COLO668 (cell line): ENCODE results near the gene RFPL1.
A peak's percentile ranks its signal among the peaks of the same experiment; 100 is the strongest.

ENCODE experiments used
- DNase-seq: peaks from one replicate; lab custom pipeline; 2025; ENCODE audit not compliant: unreplicated experiment; lab: John Stamatoyannopoulos, UW

The RFPL1 gene

GRCh38 chr22:29442976-29443375 lies 4.6 kb downstream of the RFPL1 start:
- no peak for DNase-seq

GRCh38 chr22:29443452-29443851 lies 5.1 kb downstream of the RFPL1 start:
- DNase-seq, result no peak

- DNase-seq, result no peak
Measured at GRCh38 chr22:29443861-29444792, 5.7 kb downstream of the RFPL1 start.

- no peak for DNase-seq
Measured at GRCh38 chr22:29445508-29445907, 7.1 kb downstream of the RFPL1 start.

- no peak for DNase-seq
Measured at GRCh38 chr22:29447906-29448305, 9.5 kb downstream of the RFPL1 start.

DNA sequence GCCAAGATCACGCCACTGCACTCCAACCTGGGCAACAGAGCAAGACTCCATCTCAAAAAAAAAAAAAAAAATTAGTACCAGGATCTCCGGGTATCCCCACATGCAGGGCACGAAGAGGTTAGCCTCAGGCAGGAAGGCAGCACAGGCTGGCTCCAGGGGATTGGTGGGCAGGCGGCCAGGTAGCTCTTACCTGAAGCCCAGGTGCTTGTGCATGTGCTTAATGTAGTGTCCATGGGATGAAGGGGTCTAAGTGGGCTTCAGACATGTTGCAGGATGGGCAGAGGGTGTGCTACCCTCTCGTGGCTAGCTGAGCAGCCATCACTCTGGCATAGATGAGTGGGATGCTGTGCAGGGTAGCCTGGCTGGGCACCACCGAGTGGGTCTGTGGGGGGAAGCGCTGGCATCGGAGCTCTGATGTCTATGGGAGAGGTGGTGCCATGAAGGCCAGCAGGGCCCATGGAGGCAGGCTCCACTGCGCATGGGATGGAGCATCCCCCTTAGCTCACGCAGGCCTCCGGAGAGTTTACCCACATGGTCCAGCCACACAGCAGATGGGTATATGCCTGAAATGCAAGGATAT lies 11.0 kb downstream of the RFPL1 start:
- DNase-seq, result no peak

DNA sequence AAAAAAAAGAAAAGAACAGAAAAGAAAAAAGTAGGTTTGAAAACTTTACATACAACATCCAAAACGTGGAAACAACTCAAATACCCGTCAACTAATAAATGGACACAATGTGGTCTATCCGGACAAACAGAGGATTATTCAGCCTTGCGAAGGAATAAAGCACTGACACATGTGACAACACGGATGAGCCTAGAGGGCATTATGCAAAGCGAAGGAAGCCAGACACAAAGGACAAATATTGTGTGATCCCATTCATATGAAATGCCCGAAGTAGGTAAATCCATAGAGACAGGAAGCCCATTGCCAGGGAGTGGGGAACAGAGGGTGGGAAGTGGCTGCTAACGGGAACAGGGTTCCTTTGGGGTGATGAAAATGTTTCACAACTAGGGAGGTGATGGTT lies 11.8 kb downstream of the RFPL1 start:
- DNase-seq, result no peak

- DNase-seq, result no peak
Measured at GRCh38 chr22:29451863-29452262, 13.5 kb downstream of the RFPL1 start.

DNA sequence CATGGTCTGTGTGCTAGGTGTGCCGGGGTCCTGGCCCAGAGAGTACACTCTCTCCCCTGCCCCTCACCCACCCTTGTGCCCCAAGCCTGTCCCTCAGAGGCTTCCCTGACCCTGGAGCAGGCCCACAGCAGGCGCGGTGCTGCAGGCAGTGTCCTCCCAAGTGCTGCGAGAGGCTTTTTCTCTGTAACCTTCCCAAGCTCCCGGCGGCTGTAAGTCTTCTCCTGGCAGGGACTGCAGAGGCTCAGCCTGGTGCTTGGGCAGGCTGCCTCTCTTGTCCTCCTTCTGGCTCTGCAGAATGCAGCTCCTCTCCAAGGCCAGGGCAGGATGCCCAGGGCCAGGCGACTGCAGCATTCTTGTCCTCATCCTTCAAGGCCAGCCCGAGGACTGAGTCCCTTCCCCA lies 15.9 kb downstream of the RFPL1 start:
- DNase-seq, result no peak

DNA sequence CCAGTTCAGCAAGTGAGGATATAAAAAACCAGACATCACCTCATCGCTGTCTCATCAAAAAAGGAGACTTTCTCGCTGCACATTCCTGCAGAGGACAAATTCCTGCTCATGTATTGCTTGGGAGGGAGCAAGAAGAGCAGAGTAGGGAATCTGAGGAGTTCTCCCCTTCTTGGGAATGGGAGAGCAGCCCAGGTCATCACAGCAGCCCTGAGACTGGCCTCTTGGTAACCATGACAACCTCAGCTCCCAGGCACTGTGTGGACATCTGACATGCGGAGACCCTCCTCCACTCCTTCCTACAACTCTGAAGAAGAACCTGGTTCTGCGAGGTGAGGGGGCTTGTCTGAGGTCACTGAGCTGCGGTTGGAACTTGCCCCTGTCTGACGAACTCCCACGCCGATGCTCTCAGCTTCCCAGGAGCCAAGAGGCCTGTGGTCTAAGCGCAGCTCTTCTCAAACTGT lies 17.9 kb downstream of the RFPL1 start:
- DNase-seq, result no peak

- DNase-seq, result peak; percentile 26
Measured at GRCh38 chr22:29457730-29458129, 19.3 kb downstream of the RFPL1 start.

- DNase-seq, result no peak
Measured at GRCh38 chr22:29458551-29458950, 20.2 kb downstream of the RFPL1 start.

GRCh38 chr22:29459773-29460172 lies 21.4 kb downstream of the RFPL1 start:
- DNase-seq, result no peak

GRCh38 chr22:29461263-29461662 lies 22.9 kb downstream of the RFPL1 start:
- no peak for DNase-seq

GRCh38 chr22:29463629-29464028 lies 25.2 kb downstream of the RFPL1 start:
- DNase-seq, result no peak

- DNase-seq, result no peak
Measured at GRCh38 chr22:29464581-29464980, 26.2 kb downstream of the RFPL1 start.

DNA sequence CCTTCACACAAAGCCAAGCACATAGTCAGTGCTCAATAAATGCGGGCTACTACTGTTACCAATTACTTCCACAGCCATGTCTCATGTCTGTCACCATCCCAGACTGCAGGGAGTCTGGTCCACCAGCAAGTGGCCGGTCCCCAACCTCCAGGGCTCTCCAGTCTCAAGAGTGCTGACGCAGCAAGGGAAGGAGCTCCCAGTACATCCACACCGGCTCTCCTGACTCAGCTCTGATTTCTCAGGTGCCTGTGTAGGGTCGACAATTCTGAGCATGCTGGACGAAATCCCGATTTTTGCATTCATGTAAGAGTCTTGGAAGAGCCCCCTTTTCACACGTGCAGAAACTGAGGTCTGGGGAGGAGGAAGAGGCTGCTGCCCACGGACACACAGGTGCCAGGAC lies 31.4 kb downstream of the RFPL1 start:
- no peak for DNase-seq

DNA sequence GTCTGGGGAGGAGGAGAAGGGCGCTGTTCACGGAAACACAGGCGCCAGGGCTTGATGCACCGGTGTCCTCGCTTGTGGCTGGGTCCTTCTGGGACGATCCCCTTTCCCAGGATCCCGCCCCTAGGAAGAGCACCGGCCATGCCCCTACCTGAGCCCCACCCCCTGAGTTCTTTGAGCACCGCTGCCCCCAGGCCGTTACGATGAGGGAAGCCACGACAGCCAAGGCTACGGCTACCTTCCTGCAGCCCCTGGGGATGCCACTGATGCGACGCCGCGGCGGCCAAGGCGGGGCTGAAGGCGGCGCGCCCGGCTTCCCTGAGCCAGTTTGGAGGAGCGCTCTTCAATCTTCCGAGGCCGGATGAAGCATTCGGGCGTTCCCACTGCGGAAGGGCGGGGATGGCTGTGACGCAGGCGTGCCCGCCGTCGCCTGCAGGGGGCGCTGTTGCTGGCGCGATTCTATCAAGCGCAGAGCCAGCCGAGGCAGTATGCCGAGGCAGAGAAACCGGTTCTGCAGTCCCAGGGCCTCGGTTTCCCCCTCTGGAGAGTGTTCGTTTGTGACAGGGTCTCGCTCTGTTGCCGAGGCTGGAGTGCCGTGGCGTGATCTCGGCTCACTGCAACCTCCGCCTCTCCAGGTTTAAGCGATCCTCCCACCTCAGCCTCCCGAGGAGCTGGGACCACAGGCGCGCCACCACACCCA lies 31.9 kb downstream of the RFPL1 start:
- peak; percentile 79 for DNase-seq

- no peak for DNase-seq
Measured at GRCh38 chr22:29473001-29473400, 34.6 kb downstream of the RFPL1 start.

DNA sequence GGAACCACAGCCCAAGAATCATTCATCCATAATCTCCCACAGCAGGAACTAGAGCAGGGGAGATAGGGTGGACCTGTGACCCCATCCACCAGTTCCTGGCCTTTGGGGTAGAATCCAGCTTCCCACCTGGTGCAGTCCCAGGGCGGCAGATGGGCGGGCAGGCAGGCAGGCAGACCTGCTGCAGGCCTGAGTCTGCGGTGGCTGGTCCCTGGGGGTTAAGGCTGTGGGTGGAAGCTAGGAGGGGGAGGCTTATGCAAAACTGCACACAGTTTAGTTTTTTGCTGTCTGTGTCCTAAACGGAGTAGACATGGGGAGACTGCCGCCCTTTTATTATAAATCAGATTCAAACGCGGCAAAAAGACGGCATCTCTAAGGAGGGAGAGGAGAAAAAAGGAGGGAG lies 37.2 kb downstream of the RFPL1 start:
- DNase-seq, result no peak

DNA sequence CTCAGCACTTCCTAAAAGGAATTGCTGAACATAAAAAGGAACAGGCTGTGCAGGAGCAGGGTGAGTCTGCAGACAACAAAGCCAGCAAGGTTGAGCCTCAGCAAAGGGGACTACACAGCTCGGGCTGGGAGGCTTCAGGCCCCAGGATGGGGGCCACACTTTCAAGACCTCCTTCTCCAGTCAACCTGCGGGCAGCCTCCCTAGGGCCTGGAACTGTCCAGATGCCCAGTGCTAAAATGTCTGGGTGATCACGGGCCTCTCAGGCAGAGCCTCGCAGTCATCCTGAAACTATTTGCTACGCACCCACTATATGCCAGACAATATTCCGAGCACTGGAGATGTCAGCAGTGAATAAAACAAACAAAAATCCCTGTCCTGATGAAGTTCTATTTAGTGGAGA lies 37.7 kb downstream of the RFPL1 start:
- DNase-seq, result no peak
